Hippocampal formation (tissue), 2 donors: ENCODE data around the gene AMIGO1.

Experiments used
- DNase-seq, 2 donors: peaks; one replicate each; lab custom pipeline; 2025; lab: John Stamatoyannopoulos, UW

Gene AMIGO1

GRCh38 chr1:109509176-109510134 is at the start of gene AMIGO1:
Gene AMIGO1, minus strand, starts transcription at chr1:109509727. Its CDS starts 815 bp downstream, at chr1:109508912.
- DNase-seq = no peak

DNA sequence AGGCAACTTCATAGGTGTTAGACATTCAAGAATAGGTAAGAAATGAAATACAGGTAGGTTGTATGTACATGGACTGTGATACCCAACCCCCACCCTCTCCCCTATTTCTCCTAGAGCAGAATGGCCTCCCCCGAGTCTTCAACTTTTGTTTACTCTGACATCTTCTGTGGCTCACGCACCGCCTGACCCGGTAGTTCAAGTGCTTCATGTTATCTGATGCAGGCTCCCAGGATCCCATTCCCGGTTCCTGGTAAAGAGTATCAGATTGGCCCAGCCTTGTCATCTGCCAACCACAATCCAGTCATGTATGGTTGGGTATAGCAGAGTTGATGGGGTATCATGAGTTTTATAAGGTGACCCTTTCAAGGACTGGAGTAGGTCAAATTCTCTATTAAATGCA is 48.0 kb upstream of the AMIGO1 start:
- DNase-seq = no peak

DNA sequence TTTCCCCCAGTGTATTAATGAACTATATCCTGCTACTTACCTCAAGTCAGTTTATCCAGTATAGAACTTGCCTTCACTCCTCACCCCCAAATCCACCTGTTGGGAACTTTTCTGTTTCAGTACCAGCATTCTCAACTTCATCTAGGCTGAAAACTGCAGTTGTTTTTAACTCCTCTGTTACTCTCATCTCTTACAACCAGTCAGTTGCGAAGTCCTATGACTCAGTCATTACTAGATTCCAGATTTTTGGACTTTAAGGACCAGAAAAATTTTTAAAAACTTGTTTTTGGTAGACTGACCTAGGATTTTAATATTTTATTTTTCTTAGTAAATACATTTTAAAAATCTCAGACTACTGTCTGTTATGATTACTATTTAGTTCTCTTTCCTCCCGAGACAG is 47.0 kb upstream of the AMIGO1 start:
- no peak for DNase-seq

- DNase-seq = peak; percentile 93 to 95
Observed at GRCh38 chr1:109548321-109549267, 39.1 kb upstream of the AMIGO1 start, which contains the start of gene GNAI3. Gene GNAI3, plus strand, starts transcription at chr1:109548615. Its CDS starts 106 bp downstream, at chr1:109548721.

DNA sequence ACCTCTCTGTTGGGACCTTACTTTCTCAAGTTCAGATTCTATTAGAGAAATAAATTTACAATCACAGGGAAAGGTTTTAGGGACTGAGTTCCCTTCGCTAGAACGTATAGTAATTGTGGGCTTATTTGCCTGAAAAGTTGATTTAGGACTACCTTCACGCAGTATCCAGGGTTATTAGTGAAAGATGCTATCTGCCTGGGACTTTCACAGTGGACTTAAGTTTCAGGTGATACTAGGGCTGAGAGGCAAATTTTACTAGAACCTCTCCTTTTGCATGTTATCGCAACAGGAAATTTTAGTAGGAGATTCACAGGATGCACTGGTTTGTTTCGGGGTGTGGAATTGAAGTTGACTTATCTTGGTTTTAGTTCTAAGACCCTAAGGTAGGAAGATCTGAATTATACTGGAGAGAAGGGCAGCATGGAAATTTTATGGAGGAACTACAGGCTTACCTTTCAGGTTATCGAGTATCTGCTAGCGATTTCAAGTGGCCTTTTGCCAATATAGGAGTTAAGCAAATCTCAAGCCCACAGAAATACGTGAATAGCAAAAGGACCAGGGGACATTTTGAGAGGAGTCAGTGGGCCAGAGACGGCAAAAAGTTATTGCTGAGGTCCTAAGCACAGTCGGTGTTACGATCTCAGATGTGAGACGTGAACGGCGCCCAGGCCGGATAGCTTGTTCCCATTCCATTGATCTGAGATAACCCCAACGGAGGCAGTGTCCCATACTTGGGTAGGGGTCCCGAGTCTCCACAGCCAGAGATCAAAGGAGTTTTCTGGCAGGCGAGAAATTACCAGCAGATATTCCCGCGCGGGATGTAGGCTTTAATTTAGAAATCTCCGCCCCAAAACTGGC is 38.2 kb upstream of the AMIGO1 start:
- DNase-seq = no peak

- peak; percentile 82 to 91 for DNase-seq
Observed at GRCh38 chr1:109546311-109547109, 37.0 kb upstream of the AMIGO1 start.

- no peak for DNase-seq
Observed at GRCh38 chr1:109543988-109544735, 34.6 kb upstream of the AMIGO1 start.

DNA sequence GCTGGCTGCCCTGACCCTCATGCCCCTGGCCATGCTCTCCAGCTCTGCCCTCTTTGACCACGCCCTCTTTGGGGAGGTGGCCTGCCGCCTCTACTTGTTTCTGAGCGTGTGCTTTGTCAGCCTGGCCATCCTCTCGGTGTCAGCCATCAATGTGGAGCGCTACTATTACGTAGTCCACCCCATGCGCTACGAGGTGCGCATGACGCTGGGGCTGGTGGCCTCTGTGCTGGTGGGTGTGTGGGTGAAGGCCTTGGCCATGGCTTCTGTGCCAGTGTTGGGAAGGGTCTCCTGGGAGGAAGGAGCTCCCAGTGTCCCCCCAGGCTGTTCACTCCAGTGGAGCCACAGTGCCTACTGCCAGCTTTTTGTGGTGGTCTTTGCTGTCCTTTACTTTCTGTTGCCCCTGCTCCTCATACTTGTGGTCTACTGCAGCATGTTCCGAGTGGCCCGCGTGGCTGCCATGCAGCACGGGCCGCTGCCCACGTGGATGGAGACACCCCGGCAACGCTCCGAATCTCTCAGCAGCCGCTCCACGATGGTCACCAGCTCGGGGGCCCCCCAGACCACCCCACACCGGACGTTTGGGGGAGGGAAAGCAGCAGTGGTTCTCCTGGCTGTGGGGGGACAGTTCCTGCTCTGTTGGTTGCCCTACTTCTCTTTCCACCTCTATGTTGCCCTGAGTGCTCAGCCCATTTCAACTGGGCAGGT is 33.9 kb upstream of the AMIGO1 start:
- DNase-seq = no peak

DNA sequence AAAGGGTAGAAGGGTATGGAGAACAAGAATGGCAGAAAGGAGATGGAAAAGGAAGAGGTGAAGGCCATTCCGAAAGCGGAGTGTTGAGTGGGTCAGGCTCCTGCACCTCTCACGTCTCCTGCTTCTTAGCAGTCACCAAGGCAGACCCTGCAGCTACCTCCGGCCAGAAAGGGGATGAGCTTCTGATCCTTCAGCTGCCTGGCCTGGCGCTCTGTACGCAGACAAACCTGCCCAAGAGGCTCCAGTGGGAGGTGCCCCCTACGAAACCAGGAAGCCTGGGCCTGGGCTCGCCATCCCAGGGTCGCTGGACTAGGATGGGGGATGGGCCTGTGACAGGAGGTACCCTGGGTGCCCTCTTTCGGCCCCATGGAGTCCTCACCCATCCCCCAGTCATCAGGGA is 33.1 kb upstream of the AMIGO1 start:
- DNase-seq = no peak

DNA sequence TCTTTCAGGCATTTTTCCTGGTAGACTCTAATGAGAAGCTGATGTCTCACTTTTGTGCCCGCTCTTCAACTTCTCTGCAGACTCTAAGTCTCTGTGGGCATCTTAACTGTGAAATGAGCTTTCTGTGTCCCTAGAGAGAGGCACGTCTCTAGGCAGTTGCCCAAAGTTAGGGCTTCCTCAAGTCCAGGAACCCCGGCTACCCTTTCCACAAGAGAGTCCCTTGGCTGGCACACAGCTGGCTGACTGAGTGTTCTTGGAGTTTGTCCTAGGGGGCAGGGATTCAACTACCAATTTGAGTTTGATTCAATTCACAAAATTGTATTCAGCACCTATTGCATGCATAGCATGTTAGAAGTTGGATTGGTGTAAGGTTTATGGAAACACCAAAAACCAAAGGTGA is 31.6 kb upstream of the AMIGO1 start:
- no peak for DNase-seq

GRCh38 chr1:109539676-109540075 is 30.1 kb upstream of the AMIGO1 start, which contains the start of gene GPR61:
Gene GPR61, plus strand, starts transcription at chr1:109539872. Its CDS starts 3,151 bp downstream, at chr1:109543023.
- DNase-seq = peak in 1 of 2 donors; percentile 35

DNA sequence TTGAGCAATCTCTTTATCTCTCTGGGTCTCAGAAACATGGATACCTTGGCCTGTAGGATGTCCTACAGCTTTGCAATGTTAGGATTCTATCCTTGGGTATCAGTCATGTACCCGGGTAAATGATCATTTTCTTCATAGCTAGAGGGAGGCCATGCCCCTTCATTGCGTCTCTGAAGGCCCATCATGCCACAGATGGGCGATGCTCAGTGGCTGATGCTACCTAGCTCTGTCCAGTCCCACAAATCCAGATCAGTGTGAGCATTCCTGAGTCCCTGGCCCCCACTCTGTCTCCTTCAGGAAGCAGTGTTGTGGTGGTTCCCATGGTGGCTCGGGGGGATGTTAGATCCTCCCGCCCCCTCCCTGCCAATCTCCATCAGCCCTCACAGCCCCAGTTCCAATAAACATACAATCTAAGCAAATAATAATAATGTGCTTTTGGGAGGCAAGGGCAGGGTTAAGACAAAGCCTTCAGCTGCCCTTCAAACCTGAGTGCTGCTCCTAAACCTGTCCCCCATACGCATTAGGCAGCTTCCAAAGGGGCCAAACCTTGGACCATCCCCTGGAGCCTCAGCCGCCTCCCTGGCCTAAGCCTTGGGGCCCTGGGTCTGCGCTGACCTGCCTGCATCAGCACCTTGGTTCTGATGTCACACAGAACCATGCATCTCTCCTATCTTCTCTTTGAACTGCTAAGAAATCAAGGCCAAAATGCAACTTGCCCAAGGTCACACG is 29.5 kb upstream of the AMIGO1 start:
- no peak for DNase-seq

- DNase-seq = no peak
Observed at GRCh38 chr1:109537450-109538178, 28.1 kb upstream of the AMIGO1 start.

DNA sequence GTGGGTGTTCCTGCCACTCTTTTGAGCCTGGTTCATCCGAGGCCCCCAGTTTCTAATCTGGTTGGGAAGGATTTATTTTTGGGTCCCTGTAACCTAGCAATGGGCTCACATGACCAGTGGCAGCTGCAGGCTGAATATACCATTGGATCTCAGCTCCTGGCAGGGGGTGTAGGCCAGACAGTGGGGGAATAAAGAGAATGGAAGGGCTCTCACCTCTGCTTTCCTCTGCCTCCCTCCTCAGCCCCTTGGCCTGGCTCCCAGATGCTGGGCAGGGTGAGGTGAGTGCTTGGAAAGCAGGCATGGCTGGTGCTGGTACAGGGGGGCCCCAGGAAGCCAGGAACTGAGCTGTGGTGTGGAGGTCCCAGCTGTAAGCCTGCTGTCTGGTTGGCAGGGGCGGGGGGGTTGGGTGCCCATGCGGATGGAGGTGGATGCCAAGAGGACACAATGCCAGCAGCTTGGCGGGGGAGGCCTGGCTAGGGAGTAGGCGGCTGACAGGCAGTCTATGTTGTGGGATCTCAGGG is 26.5 kb upstream of the AMIGO1 start:
- peak; percentile 32 to 61 for DNase-seq

GRCh38 chr1:109535481-109535880 is 26.0 kb upstream of the AMIGO1 start:
- DNase-seq = no peak

- no peak for DNase-seq
Observed at GRCh38 chr1:109534307-109534858, 24.9 kb upstream of the AMIGO1 start.
